Measurements from ENCODE around the gene SORCS2.

SORCS2 gene

GRCh38 chr4:7635445-7636239 is 443.3 kb downstream of the SORCS2 start:
- H3K27ac ChIP-seq (ENCODE audit: extremely low read depth, low read depth, low read length): no peak overlapping the region
- H3K9me3 ChIP-seq (ENCODE audit: control insufficient read depth, insufficient read depth, low read depth, low read length): no peaks in the 10 kb centered on the region
- no peak for TF ChIP-seq ZSCAN23 (tag by site-specific recombination; IDR thresholded peaks at IDR 0.05)
- no peak for TF ChIP-seq IKZF3 (tag by site-specific recombination; IDR thresholded peaks at IDR 0.05)
- no peak for TF ChIP-seq ZNF777 (tag by site-specific recombination; IDR thresholded peaks at IDR 0.05; ENCODE audit: borderline replicate concordance)
- TF ChIP-seq ZNF416 (tag by site-specific recombination; IDR thresholded peaks at IDR 0.05): no peak
- no peak for TF ChIP-seq ZNF792 (tag by site-specific recombination; IDR thresholded peaks at IDR 0.05)
- TF ChIP-seq ZNF157 (tag by site-specific recombination; IDR thresholded peaks at IDR 0.05): no peak
- TF ChIP-seq HOXD13 (CRISPR knock-in tag; IDR thresholded peaks at IDR 0.05; ENCODE audit: borderline replicate concordance): no peak
- TF ChIP-seq ZNF350 (tag by site-specific recombination; IDR thresholded peaks at IDR 0.05): no peak
- TF ChIP-seq MZF1 (tag by site-specific recombination; IDR thresholded peaks at IDR 0.05; ENCODE audit: borderline replicate concordance): no peak
- no peak overlapping the region for H3K4me3 ChIP-seq (ENCODE audit: low read depth, low read length)
- ChIA-PET CTCF (interaction anchor here (0.6 to 1.6 kb wide), 3 partner anchors 15 to 1936 kb away, joined by 3 to 4 read pairs (median 3); no protein-coding TSS in a partner anchor), POLR2A (no interaction called here)
- no peaks in the 10 kb centered on the region for H3K4me1 ChIP-seq (ENCODE audit: control insufficient read depth, insufficient read depth, low read length)
- no peaks in the 10 kb centered on the region for H3K36me3 ChIP-seq (ENCODE audit: control insufficient read depth in 2 of 2, insufficient read depth in 1 of 2, low read length in 2 of 2)

- Histone ChIP-seq H3K36me3 (ENCODE audit: control insufficient read depth in 2 of 2, insufficient read depth in 1 of 2, low read length in 2 of 2) (no peaks in the 10 kb centered on the region), H3K9me3 (ENCODE audit: control insufficient read depth, insufficient read depth, low read depth, low read length) (no peaks in the 10 kb centered on the region), H3K27ac (ENCODE audit: extremely low read depth, low read depth, low read length) (no peak overlapping the region), H3K4me3 (ENCODE audit: low read depth, low read length) (no peak overlapping the region), H3K4me1 (ENCODE audit: control insufficient read depth, insufficient read depth, low read length) (no peaks in the 10 kb centered on the region)
- TF ChIP-seq REPIN1 (tag by site-specific recombination; IDR thresholded peaks at IDR 0.05; ENCODE audit: low read depth) (no peak), ZNF211 (tag by site-specific recombination; IDR thresholded peaks at IDR 0.05; ENCODE audit: low read depth) (no peak), ZNF335 (tag by site-specific recombination; conservative IDR thresholded peaks at IDR 0.05) (no peak), ZEB2 (tag by site-specific recombination; IDR thresholded peaks at IDR 0.05) (no peak), ZNF341 (tag by site-specific recombination; IDR thresholded peaks at IDR 0.05; ENCODE audit: low read depth) (no peak), ZNF148 (tag by site-specific recombination; IDR thresholded peaks at IDR 0.05; ENCODE audit: borderline replicate concordance) (no peak), ZNF449 (tag by site-specific recombination; IDR thresholded peaks at IDR 0.05) (no peak), ZNF776 (tag by site-specific recombination; IDR thresholded peaks at IDR 0.05; ENCODE audit: borderline replicate concordance) (no peak), ZNF391 (tag by site-specific recombination; IDR thresholded peaks at IDR 0.05; ENCODE audit: borderline replicate concordance, low read depth) (no peak), ZNF677 (tag by site-specific recombination; IDR thresholded peaks at IDR 0.05) (no peak), MYNN (tag by site-specific recombination; IDR thresholded peaks at IDR 0.05; ENCODE audit: borderline replicate concordance) (no peak), ZNF423 (tag by site-specific recombination; IDR thresholded peaks at IDR 0.05) (no peak), ZBTB26 (tag by site-specific recombination; optimal IDR thresholded peaks at IDR 0.05) (no peak), TRIM28 (IDR thresholded peaks at IDR 0.05; ENCODE audit: borderline replicate concordance, low read length) (no peak), OVOL3 (tag by site-specific recombination; IDR thresholded peaks at IDR 0.05) (no peak), ZNF514 (tag by site-specific recombination; IDR thresholded peaks at IDR 0.05) (no peak), ZNF513 (tag by site-specific recombination; IDR thresholded peaks at IDR 0.05) (no peak), ZBTB7A (tag by site-specific recombination; IDR thresholded peaks at IDR 0.05; ENCODE audit: low read depth) (no peak), ZNF366 (tag by site-specific recombination; conservative IDR thresholded peaks at IDR 0.05) (no peak)
- CTCF ChIA-PET: interaction anchor here (0.6 kb wide), 1 partner anchor 98 kb away, joined by 3 read pairs; no protein-coding TSS in a partner anchor
- POLR2A ChIA-PET: no interaction called here
Measured at GRCh38 chr4:7636240-7636508, 443.8 kb downstream of the SORCS2 start.

Measured in HEK293 (cell line).